AG09309 (cell line): ENCODE measurements around the gene ERBB4.

ENCODE experiments used
- DNase-seq: peaks from one replicate; pipeline ENCODE4 v3.0.0-alpha.2; 2010; ENCODE audit warnings: low read depth
- H3K4me3 ChIP-seq: 2 replicates; pipeline ENCODE4 v1.5.1; 2011; ENCODE audit warnings: mild to moderate bottlenecking, low read depth, low read length, moderate library complexity; ENCODE audit not compliant: control insufficient read depth
- TF ChIP-seq, protein P1 (sequence below): IDR thresholded peaks from 2 replicates; pipeline ENCODE4 v1.5.1; 2011; ENCODE audit warnings: mild to moderate bottlenecking, low read depth, low read length, inconsistent platforms; ENCODE audit not compliant: insufficient read depth, control insufficient read depth; ENCODE audit errors: missing control alignments

ERBB4 gene

GRCh38 chr2:212089873-212090272 is 448.7 kb downstream of the ERBB4 start:
- TF ChIP-seq, protein P1, sequence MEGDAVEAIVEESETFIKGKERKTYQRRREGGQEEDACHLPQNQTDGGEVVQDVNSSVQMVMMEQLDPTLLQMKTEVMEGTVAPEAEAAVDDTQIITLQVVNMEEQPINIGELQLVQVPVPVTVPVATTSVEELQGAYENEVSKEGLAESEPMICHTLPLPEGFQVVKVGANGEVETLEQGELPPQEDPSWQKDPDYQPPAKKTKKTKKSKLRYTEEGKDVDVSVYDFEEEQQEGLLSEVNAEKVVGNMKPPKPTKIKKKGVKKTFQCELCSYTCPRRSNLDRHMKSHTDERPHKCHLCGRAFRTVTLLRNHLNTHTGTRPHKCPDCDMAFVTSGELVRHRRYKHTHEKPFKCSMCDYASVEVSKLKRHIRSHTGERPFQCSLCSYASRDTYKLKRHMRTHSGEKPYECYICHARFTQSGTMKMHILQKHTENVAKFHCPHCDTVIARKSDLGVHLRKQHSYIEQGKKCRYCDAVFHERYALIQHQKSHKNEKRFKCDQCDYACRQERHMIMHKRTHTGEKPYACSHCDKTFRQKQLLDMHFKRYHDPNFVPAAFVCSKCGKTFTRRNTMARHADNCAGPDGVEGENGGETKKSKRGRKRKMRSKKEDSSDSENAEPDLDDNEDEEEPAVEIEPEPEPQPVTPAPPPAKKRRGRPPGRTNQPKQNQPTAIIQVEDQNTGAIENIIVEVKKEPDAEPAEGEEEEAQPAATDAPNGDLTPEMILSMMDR = no peak
- DNase-seq = no peak
- H3K4me3 ChIP-seq = no peak overlapping the region

DNA sequence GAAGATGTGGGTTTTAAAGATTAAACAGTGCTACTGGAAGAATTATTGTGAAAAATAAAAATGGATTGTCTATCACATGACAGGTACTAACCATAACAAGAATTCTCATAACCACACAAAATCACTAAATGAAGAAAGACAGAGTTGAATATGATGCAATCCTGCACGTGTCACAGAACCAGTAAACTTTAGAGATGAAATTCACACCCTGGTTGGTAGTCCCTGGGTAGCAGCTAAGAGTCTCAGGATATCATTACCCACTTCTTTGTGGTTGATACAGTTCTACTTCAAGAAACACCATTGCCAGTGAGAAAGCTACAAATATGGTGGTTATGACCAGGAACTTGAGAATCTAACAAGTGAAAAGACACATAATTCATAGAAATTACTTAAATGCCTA is 450.2 kb downstream of the ERBB4 start:
- TF ChIP-seq, protein P1 = no peak
- H3K4me3 ChIP-seq = no peak overlapping the region
- no peak for DNase-seq

DNA sequence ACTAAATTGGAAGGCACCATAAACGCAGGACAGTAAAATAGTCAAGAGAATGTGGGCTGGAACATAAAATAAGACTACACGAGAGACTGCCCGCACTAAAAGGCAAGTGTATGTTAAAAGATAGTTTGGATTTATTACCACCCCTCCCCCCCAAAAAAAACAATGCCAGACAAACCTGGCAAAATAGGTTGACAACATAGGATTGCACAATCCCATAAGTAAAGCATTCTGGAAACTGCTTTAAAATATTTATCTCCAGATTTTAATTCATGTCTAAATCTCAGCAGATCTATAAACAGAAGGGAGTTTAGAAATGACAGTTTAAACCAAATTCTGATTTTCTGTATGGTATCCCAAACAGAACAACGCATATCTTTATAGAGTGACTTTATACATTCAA is 455.1 kb downstream of the ERBB4 start:
- no peak for DNase-seq
- TF ChIP-seq, protein P1 = no peak
- H3K4me3 ChIP-seq = no peak overlapping the region

- H3K4me3 ChIP-seq = no peak overlapping the region
- TF ChIP-seq, protein P1 = no peak
- DNase-seq = no peak
These were observed 460.5 kb downstream of the ERBB4 start for GRCh38 chr2:212078103-212078502.

- TF ChIP-seq, protein P1 = no peak
- DNase-seq = no peak
- no peak overlapping the region for H3K4me3 ChIP-seq
These were observed 462.1 kb downstream of the ERBB4 start for GRCh38 chr2:212076456-212076855.

DNA sequence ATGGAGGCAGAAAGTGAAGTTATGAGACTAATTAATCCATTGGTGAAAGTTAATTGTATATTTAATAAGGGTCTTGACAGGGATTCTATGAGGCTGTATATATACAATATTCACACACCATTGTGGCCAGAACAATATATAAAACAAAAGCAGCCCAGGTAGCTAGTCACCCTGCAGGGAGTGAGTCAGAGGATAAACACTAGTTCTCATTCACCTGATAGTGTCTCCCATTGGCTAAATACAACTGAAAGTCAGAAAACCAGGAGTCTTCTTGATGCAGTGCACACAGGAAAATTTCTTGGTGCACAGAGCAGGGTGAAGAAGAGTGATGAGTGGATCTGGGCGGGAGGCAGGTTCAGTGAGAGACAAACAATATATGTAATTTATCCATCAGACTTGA is 465.2 kb downstream of the ERBB4 start:
- DNase-seq = no peak
- TF ChIP-seq, protein P1 = no peak
- no peak overlapping the region for H3K4me3 ChIP-seq

DNA sequence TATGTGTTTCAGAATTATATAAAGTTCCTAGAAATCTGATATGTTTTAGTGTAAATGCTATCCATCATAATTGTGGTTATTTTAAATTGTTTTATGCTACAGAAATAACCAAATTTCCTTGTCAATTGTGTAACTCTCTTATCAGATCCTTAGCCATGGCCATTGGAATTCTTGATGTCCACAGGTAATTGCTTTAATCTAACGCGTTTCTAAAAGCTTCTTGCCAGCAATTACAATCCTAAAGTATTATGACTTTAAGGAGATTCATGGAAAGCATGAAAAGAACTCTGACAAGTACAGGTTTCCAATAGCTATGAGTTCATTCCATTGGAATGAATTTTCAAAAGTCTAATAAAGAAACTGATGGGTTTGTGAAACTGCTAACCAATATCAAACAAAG is 472.1 kb downstream of the ERBB4 start:
- TF ChIP-seq, protein P1 = no peak
- DNase-seq = no peak
- H3K4me3 ChIP-seq = no peak overlapping the region
